ENCODE results near the gene SLAIN2.
"Not testable (repeated sequence)": the region's sequence is repeated elsewhere in the genome, so short reads cannot be mapped to it uniquely, and the experiment has no call there.

Gene SLAIN2

DNA sequence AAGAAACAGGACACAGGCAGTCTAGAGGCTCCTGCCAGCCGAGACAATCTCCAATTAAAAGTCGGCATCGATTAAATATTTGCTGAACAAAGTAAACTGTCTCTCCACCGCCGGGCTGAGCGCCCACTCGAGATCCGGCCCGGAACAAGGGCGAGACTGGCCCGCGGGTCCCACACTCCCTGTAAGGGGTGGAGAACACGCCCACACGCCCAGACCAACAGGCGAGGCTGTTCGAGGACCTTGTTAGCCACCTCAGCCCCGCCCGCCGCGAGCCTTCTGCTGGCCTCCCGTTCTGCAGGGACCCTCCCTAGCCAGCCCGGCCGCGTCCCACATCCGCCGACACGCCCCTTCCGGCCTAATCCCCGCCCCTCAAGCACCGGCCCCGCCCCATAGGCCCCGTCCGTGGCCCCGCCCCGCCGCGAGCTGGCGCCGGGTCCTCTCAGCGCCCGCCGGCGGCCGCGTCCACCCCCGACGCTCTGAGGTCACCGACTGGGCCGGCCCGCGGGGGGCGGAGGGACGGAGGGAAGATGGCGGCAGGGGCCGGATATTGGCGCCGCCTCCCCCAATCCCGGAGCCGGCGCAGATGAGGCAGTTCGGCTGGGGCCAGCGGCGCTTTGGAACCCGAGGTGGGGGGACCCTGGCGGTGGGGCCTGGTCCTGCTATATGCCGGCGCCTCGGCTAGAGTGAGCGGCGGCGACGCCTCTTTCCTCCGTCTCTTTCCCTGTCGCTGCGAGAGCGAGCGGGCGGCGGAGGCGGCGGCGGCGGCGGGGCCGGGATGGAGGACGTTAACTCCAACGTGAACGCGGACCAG lies at the start of gene SLAIN2:
SLAIN2 (plus strand) TSS at position 565 of the 811 bp plus-strand sequence; CDS start at position 776, 211 bp downstream.
- DNase-seq (ENCODE audit: low read depth): peak; percentile 97

DNA sequence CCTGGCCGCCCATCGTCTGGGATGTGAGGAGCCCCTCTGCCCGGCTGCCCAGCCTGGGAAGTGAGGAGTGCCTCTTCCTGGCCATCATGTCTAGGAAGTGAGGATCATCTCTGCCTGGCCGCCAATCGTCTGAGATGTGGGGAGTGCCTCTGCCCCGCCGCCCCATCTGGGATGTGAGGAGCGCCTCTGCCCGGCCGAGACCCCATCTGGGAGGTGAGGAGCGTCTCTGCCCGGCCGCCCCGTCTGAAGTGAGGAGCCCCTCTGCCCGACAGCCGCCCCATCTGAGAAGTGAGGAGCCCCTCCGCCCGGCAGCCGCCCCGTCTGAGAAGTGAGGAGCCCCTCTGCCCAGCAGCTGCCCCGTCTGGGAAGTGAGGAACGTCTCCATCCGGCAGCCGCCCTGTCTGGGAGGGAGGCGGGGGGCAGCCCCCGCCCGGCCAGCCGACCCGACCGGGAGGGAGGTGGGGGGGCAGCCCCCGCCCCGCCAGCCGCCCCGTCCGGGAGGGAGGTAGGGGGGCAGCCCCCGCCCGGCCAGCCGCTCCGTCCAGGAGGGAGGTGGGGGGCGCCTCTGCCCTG lies 49.0 kb upstream of the SLAIN2 start:
- not testable (repeated sequence) for DNase-seq (ENCODE audit: low read depth)

DNA sequence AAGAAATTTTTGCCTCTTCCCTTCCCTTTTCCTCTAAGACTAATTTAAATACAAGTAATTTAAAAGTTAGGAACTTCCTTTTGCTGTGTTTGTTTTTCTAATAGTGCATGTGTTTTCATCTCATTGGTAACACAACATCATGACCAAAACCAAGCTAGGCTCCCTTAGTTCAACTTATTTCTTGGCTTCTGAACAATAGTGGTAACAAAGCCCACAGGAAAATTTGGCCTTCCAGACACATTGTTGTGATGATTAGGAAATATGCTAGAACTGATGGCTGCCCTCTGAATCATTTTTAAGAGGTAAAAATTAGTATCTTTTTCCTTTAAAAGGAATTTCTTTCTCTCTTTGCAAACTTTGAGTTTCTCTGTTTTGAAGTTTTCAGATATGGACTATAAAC lies 46.2 kb upstream of the SLAIN2 start:
- no peak for DNase-seq (ENCODE audit: low read depth)

DNA sequence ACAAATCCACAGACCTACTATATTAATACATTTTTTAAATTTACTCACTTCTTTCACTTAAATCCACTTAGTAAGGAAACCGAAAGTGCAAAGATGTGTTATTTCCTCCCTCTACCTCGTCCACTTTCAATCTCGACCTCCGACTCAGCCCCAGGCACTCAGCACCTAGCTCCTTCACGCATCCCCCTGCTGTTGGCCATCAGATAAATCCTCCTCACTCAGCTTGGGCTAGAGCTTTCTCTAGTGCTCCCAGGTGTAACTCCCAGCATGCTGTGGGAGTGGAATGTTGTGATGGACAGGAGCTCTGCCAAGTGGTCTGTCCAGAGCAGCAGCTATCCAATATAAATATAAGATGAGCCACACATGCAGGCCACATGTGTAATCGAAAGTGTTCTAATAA lies 45.0 kb upstream of the SLAIN2 start:
- DNase-seq (ENCODE audit: low read depth): no peak

DNA sequence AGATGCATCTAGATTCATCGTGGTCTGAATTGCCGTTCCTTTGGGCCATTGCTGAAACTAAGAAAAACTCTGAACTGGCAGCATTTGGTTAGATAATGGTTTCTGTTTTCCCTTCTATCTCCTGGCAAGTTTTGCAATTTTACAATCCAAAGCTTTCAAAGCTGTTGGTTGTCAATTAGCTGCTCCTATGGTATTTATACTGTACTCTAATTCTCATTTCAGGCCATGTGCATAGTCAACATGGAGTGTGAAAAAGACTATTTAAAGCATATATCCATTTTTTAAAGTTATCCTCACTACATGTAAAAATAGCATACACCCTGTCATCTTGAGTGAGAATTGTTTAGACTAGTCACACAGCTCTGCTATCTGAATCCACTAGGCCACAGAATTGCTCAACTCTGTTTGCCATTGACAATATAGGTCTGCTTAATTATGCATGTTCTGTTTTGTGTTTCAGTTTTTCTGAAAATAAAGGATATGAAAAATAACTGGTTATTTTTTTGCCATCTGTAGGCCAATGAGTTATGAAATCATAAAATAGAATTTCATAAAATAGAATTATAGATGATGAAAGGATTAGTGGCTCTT lies 44.0 kb upstream of the SLAIN2 start:
- no peak for DNase-seq (ENCODE audit: low read depth)

DNA sequence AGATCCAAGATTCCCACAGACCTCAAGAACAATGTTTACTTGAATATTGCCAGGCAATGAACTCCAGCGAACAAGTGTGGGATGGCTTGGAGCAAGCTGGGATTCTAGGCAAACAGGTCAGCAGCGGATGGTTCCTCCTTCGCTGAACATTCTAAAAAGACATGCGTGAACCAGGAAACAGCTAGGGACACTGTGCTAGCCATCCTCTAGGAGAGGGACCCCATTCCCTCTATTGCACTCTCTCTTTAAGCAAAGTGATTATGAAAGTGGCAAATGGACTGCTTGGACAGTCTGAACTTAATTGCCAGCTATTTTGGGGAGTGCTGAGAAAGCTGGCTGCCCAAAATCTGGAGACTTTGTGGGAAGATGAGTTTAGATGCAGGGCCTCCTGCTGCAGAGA lies 41.8 kb upstream of the SLAIN2 start:
- DNase-seq (ENCODE audit: low read depth): no peak

DNA sequence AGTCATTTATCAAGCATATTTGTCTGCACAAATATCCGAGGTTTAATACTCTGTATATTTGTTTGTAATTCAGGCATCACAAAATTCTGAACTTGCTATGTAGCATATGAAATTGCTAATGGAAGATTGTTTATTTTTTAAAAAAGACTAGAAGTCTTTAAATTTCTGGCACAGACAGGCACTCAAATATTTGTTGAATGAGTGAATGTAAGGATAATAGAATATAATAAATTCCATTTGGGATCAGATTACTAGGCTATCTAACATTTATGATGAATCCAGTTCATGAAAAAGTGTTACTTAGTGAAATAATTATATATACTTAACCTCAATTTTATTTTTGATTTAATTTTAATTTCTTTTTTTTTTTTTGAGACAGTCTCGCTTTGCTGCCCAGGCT lies 41.3 kb upstream of the SLAIN2 start:
- DNase-seq (ENCODE audit: low read depth): no peak

DNA sequence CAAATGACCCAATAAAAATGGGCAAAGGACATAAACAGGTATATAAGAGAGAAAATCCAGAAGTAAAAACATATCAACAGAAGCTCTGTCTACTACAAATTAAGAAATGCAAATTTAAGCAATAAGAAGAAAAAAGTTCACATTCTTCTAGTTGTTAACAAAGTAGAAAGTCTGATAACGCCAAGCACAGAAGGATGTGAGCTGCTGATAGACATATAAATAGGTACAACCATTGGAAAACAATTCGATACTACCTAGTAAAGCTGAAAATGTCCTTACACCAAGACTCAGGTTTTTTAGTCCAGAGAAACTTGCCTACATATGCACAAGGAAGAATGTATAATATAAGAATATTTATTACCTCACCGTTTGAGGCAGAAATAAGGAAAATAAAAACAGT lies 35.8 kb upstream of the SLAIN2 start:
- no peak for DNase-seq (ENCODE audit: low read depth)

DNA sequence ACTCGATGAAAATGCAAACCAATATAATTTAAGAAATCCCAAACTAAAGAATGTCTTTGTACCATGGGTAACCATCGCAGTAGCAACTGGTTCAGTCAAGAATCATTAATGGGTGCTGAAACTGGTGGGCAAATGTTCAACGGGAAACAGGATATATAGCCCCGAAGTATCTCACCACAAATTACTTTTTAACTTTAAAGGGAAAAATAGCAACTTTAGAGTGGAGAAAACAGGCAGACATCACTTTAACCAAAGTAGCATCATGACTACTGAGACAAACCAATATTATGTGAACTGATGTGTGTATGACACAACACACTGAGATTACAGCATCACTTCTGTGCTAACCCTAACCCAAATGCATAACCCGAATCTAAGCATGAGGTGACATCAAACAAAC lies 33.8 kb upstream of the SLAIN2 start:
- DNase-seq (ENCODE audit: low read depth): no peak

DNA sequence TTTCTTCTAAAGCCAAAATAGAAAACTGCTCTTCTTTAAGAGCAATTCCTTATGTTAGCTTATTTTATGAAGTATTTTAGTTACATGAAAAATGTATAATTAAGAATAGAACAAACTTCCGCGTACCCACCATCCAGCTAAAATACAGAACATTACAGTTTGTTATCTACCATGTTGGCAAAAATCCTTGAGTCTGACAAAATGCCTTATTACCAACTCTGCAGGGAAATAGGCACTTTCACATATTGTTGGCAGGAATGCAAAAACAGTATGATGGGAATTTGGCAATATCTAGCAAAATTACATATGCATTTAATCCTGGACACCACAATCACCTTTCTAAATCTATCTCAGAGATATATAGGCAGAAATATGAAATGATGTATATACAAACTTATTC lies 32.4 kb upstream of the SLAIN2 start:
- DNase-seq (ENCODE audit: low read depth): no peak

DNA sequence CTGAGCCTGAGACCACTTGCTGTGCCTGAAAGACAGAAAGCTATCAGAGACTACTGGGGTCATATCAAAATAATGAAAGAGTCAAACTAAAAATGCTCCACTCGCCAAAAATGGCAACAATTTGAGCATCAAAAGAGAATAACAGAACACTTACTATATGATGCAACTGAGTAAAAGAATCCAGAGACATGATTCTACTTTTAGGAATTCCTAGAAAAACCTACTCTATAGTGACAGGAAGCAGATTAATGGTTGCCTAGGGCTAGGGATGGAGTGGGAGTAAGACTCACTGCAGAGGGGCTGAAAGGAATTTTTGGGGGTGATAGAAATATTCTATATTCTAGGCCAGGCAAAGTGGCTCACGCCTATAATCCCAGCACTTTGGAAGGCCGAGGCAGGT lies 29.4 kb upstream of the SLAIN2 start:
- DNase-seq (ENCODE audit: low read depth): no peak

DNA sequence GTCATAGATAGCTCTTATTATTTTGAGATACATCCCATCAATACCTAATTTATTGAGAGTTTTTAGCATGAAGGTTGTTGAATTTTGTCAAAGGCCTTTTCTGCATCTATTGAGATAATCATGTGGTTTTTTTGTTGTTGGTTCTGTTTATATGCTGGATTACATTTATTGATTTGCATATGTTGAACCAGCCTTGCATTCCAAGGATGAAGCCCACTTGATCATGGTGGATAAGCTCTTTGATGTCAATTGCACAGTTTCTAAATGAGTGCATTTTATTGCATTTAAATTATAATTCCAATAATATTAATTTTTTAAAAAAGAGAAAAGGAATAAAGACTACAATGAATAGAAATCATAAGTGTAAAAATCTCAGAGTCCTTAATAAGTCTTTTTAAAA lies 26.6 kb upstream of the SLAIN2 start:
- not testable (repeated sequence) for DNase-seq (ENCODE audit: low read depth)

DNA sequence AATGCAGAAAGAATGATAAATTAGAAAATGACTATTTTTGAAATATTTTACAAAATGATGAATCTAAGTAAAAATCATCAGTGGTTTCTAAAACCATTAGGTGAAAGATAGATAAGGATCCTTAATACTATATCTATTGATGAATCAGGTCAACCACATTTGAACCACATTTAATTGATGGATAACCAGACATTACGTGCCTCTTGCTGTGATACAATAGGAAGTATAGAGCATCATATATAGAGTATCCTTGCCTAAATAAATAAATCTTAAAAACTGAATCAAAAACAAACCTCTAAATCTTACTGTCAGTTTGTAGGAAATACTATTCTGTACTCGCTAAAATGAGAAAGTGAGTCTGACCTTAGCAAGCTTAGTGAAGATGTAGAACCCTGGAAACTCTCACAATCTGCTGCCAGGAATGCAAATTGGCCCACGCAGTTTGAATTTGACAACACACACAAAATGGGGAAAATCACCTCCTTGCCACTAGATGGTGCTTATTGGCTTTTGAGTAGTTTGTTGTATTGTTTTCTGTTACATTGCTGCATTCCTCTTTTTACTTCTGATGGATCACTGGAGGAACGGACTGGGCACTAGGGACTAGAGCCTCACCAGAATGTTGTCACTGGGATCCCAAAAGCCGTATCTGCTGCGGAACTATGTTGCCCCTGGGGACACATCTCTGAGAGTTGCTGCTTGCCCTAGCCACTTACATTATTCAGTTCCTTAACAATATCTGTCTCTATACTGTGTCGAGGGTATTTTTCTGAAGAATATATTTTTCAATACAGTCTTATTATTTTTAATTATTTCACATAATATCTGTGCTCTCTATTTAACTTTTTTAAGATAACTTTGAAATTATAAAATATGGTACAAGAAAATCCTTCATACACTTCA lies 25.4 kb upstream of the SLAIN2 start:
- DNase-seq (ENCODE audit: low read depth): no peak

DNA sequence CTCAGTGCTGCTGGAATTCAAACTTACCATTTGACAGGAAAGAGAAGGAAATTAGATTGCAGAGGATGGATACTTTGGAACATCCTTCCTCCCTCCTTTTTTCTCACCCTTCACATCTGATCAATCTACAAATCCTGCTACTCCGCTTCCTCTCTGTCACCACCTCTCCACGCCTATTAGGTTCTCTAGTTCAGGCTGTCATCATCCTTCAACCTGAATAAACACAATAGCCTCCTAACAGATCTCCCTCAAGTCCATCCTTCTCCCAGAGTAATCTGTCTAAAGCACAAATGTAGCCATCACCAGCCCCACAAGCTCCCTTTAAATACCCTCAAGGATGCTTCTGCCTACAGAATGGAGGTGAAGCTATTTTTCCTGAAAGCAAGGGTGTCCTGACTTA lies 20.0 kb upstream of the SLAIN2 start:
- DNase-seq (ENCODE audit: low read depth): no peak

DNA sequence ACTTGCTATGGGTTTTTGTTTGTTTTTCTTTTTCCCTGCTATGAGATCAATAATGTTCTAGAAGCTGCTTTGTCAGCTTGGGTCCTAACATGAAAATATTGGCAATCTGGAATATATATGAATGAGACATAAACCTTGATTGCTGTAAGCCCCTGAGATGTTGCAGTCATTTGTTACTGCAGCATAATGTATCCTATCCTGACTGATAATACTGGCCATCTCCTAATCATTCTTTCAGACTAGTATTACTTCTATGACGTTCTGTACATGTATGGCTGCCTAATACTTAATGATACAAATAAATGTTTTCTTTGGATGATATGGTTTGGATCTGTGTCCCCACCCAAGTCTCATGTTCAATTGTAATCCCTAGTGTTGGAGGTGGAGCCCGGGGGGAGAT lies 19.3 kb upstream of the SLAIN2 start:
- DNase-seq (ENCODE audit: low read depth): no peak

DNA sequence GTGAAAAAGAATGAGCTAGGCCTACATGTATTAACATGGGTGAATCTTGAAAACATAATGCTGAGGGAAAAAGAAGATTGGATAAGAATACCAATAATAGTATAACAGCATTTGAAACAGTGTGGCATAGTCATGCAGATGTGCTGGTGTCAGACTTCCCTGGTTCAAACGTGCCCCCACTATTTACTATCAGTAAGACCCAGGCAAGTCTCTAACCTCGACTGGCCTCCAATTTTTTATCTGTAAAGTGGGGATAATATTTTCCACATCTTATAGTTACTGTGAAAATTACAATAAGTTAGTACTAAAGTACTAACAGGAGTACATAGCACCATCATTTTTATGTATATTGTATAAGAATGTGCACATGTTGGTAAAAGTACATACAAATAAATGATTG lies 17.0 kb upstream of the SLAIN2 start:
- DNase-seq (ENCODE audit: low read depth): no peak

DNA sequence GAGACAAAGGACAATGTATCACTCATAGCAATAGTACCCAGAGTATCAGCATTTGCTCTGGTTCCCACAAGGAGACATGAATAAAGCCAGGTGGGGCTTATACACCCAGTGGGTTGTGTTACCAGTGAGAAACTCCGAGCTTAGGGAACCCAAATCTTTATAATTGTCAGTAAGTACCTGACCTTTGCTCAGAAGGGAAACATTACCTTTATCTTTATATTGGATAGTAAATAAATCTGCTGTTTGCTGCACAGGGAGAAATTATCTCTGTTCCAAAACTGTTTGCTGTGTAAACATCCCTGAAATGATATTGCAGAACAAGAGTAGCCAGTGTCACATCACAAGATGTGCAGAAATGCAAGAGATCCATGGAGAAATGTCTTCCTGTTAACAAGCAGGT lies 12.1 kb upstream of the SLAIN2 start:
- no peak for DNase-seq (ENCODE audit: low read depth)

DNA sequence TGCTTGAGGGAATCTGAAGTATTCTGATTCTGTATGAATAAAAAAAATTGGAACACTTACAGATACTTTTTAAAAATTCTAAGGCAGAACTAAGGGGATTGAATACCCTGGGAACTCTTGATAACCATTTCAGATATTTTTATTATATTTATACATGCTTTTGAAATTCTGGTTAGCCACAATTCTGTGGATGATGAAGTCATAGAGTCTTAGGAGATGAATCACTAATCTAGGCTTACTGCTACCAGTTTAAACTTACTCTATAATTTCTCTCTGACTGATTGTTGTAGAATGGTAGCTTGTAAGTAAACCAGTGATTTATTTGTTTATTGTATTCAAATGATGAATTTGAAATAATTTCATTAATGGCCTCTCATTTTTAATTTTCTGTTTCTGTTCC lies 11.4 kb upstream of the SLAIN2 start:
- DNase-seq (ENCODE audit: low read depth): no peak

DNA sequence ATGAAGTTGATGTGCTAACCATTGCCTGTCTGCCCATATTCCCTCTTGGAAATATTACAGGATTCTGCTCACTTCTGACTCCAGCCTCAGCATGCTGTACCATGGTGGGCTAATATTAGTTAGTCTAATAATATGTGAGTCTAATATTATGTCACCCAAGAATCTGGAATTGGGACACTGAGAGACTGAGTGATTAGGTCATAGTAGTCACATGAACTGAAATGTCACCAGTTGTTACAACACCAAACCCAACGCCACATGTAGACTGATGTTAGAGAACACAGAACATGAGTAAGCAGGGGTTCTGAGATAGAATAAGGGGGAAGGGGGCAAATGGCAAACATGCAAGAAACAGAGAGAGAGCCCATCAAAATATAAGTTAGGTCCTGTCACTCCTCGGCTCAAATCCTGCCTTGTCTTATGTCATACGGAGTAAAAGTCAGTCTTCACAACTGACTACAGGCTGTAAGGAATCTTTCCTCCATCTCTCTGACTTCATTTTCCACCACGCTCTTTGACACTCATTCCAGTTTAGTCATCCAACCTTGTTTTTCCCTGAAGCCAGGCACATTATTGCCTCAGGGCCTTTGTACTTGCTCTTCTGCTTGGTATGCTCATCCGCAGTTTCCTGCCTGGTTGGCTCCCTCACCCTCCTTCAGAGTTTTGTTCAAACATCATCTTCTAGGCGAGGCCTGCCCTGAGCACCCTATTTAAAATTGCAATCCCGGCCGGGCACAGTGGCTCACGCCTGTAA lies 9.6 kb upstream of the SLAIN2 start:
- DNase-seq (ENCODE audit: low read depth): no peak

DNA sequence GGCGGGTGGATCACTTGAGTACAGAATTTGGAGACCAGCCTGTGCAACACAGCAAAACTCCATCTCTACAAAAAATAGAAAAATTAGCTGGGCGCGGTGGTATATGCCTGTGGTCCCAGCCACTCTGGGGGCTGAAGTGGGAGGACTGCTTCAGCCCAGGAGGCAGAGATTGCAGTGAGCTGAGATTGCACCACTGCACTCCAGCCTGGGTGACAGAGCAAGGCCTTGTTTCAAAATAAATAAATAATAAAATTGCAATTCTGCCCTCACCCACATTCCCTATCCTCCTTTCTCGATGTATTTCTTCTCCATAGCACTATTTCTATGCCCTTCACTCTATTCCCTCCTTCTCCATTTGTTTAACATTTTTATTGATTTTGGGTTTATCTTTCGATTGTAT lies 8.7 kb upstream of the SLAIN2 start:
- no peak for DNase-seq (ENCODE audit: low read depth)

DNA sequence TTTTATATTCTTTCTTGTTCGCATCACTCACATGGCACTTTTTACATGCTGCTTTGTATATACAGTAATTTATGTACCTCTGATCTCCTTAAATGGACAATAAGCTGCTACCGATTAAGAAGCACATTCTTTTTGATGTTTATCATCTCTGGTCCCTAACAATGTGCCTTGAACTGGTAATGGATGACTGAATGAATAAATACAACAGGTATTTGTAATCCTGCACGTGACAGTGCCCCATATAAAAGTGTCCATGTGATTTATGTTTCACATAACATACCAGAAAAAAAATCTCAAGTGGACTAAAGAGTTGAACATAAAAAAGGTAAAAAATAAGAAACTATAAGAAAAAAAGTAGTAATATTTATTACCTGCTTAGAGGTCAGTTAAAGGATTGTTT lies 7.7 kb upstream of the SLAIN2 start:
- DNase-seq (ENCODE audit: low read depth): no peak

DNA sequence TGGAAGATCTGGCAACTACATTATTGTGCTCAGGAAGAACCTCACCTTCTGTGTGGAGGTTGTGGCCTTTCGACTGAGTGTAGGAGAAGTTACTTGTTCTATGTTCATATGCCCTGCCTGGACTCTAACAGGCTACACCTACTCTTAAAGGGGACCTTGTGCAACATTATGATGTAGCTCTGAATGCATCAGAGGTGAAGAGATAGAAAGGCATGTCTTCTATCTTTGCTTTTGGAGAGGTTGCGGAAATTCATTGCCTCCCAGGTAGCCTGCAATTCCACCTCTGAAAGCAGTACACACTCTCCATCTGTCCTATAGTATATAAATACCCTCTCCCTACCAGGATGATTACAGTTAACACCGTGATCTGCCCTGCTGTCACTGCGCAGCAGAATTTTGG lies 7.1 kb upstream of the SLAIN2 start:
- no peak for DNase-seq (ENCODE audit: low read depth)

All from stimulated activated CD8-positive, alpha-beta memory T cell treated with anti-CD3 and anti-CD28 coated beads, Interleukin-12 subunit alpha, Interleukin-12 subunit beta, amount 100 ng/mL, for 1 hour (primary cell).